Gastrocnemius medialis (tissue), 4 donors: ENCODE results near the gene KCNIP1. TPM values are rescaled to one million over a fixed set of nuclear protein-coding genes. Genes with fewer than 3 reads are reported as not detected.

ENCODE experiments used
- ATAC-seq, 2 donors: fragments of 150-250 bp; one replicate each; pipeline ENCODE4 v1.9.1; 2016
- DNase-seq, 2 donors: peaks; one replicate each; pipeline ENCODE4 v3.0.0-alpha.2; 2019
- H3K27ac ChIP-seq, 4 donors: fragments of 200-600 bp; sonication (generic); 1 replicate in 1 of 4; 2 replicates in 3 of 4; pipeline ENCODE4 v1.5.1; 2016 to 2018; ENCODE audit warnings: mild to moderate bottlenecking in 2 of 4, moderate library complexity in 1 of 4
- H3K27me3 ChIP-seq, 3 donors: fragments of 200-600 bp; sonication (generic) in 2 of 3; 1 replicate in 1 of 3; 2 replicates in 2 of 3; pipeline versions ENCODE4 v1.5.1 to v1.6.0; 2016 to 2019; ENCODE audit warnings: mild to moderate bottlenecking in 1 of 3, moderate library complexity in 1 of 3
- H3K36me3 ChIP-seq, 2 donors: fragments of 200-600 bp; sonication (generic) in 1 of 2; one replicate each; pipeline ENCODE4 v1.5.1; 2017 to 2018
- H3K4me1 ChIP-seq, 2 donors: fragments of 200-600 bp; sonication (generic) in 1 of 2; one replicate each; pipeline ENCODE4 v1.5.1; 2016 to 2017; ENCODE audit warnings: mild to moderate bottlenecking in 2 of 2
- H3K4me3 ChIP-seq, 4 donors: fragments of 200-600 bp; sonication (generic) in 3 of 4; 1 replicate in 1 of 4; 2 replicates in 3 of 4; pipeline ENCODE4 v1.5.1; 2016 to 2019; ENCODE audit warnings: mild to moderate bottlenecking in 2 of 4
- H3K9me3 ChIP-seq, 3 donors: fragments of 200-600 bp; sonication (generic) in 2 of 3; 1 replicate in 1 of 3; 2 replicates in 2 of 3; pipeline ENCODE4 v1.5.1; 2016 to 2019
- POLR2A ChIP-seq, 2 donors: fragments of 450-650 bp; IDR thresholded peaks; one replicate each; pipeline ENCODE4 v1.6.1; 2017; ENCODE audit warnings: antibody characterized with exemption in 2 of 2, mild to moderate bottlenecking in 2 of 2, moderate library complexity in 2 of 2
- in situ Hi-C, 4 donors: fragments of 200-750 bp; cut with MboI; loops; one replicate each; pipeline versions ENCODE4 v1.15.0 to v1.8.0; 2017; ENCODE audit warnings: low sequenced_read_pairs in 4 of 4
- intact Hi-C: fragments of 100-400 bp; cut with DNase I; formaldehyde crosslinking; loops from one replicate; pipeline ENCODE4 v1.15.1; 2023; ENCODE audit warnings: low total_unique reads
- total RNA-seq, 4 donors: library from RNA; depleted of rRNA; stranded (reverse); fragments of >200 nt; gene quantifications; one replicate each; pipeline versions ENCODE4 v1.1.0 to v1.2.3, GENCODE V29; 2016
- TF ChIP-seq, protein P1 (sequence below), 5 experiments: fragments of 450-650 bp in 3 of 5; fragments of 200-600 bp in 2 of 5; sonication (generic) in 2 of 5; IDR thresholded peaks in 4 of 5; conservative IDR thresholded peaks in 1 of 5; 1 replicate in 4 of 5; 2 replicates in 1 of 5; pipeline ENCODE4 v1.5.1; 2016 to 2019; ENCODE audit warnings: antibody characterized with exemption in 5 of 5, mild to moderate bottlenecking in 3 of 5, moderate library complexity in 3 of 5

The KCNIP1 gene
- total RNA-seq, 4 donors from 2014 or later = not detected

- Histone ChIP-seq H3K27me3 (no peaks in the 10 kb centered on the region), H3K9me3 (no peaks in the 10 kb centered on the region), H3K4me3 (no peak overlapping the region), H3K36me3 (no peaks in the 10 kb centered on the region), H3K4me1 (peaks cover 5% of the 10 kb centered on the region in 2 donors), H3K27ac (no peak overlapping the region)
- in situ Hi-C loops = no loop called here
- no peak for DNase-seq
- no peak for ATAC-seq
- intact Hi-C loops = no loop called here
- TF ChIP-seq, protein P1, sequence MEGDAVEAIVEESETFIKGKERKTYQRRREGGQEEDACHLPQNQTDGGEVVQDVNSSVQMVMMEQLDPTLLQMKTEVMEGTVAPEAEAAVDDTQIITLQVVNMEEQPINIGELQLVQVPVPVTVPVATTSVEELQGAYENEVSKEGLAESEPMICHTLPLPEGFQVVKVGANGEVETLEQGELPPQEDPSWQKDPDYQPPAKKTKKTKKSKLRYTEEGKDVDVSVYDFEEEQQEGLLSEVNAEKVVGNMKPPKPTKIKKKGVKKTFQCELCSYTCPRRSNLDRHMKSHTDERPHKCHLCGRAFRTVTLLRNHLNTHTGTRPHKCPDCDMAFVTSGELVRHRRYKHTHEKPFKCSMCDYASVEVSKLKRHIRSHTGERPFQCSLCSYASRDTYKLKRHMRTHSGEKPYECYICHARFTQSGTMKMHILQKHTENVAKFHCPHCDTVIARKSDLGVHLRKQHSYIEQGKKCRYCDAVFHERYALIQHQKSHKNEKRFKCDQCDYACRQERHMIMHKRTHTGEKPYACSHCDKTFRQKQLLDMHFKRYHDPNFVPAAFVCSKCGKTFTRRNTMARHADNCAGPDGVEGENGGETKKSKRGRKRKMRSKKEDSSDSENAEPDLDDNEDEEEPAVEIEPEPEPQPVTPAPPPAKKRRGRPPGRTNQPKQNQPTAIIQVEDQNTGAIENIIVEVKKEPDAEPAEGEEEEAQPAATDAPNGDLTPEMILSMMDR (IDR thresholded peaks at IDR 0.05 in 4 of 5, conservative IDR thresholded peaks at IDR 0.05 in 1 of 5) = no peak
- TF ChIP-seq POLR2A (IDR thresholded peaks at IDR 0.05) = no peak
Observed at GRCh38 chr5:170494041-170494440, 9.8 kb upstream of the KCNIP1 start.

- intact Hi-C loops = no loop called here
- H3K27ac ChIP-seq = no peak overlapping the region
- no peak overlapping the region for H3K4me3 ChIP-seq
- DNase-seq (no peak), ATAC-seq (no peak)
- no peaks in the 10 kb centered on the region for H3K36me3 ChIP-seq
- no peak for TF ChIP-seq POLR2A (IDR thresholded peaks at IDR 0.05)
- TF ChIP-seq, protein P1 (IDR thresholded peaks at IDR 0.05 in 4 of 5, conservative IDR thresholded peaks at IDR 0.05 in 1 of 5) = no peak
- H3K27me3 ChIP-seq = no peaks in the 10 kb centered on the region
- H3K4me1 ChIP-seq = peaks cover 3 to 5% of the 10 kb centered on the region in 2 donors
- H3K9me3 ChIP-seq = no peaks in the 10 kb centered on the region
- in situ Hi-C loops = no loop called here
Observed at GRCh38 chr5:170495825-170496661, 7.8 kb upstream of the KCNIP1 start.

- Histone ChIP-seq H3K9me3 (no peaks in the 10 kb centered on the region), H3K4me1 (peaks cover 0 to 1% of the 10 kb centered on the region in 2 donors), H3K4me3 (no peak overlapping the region), H3K27me3 (no peaks in the 10 kb centered on the region), H3K27ac (no peak overlapping the region), H3K36me3 (no peaks in the 10 kb centered on the region)
- DNase-seq = no peak
- no peak for ATAC-seq
- in situ Hi-C loops (no loop called here), intact Hi-C loops (no loop called here)
- TF ChIP-seq POLR2A (IDR thresholded peaks at IDR 0.05) = no peak
- TF ChIP-seq, protein P1 (IDR thresholded peaks at IDR 0.05 in 4 of 5, conservative IDR thresholded peaks at IDR 0.05 in 1 of 5) = no peak
Observed at GRCh38 chr5:170496662-170497028, 7.2 kb upstream of the KCNIP1 start.

GRCh38 chr5:170497311-170498038, 6.3 kb upstream of the KCNIP1 start:
- in situ Hi-C loops = no loop called here

More at GRCh38 chr5:170497311-170498038, 6.3 kb upstream of the KCNIP1 start:
- Histone ChIP-seq H3K27me3 (no peaks in the 10 kb centered on the region), H3K36me3 (no peaks in the 10 kb centered on the region), H3K4me3 (no peak overlapping the region), H3K9me3 (no peaks in the 10 kb centered on the region), H3K4me1 (no peaks in the 10 kb centered on the region), H3K27ac (no peak overlapping the region)
- DNase-seq (no peak), ATAC-seq (no peak)
- no peak for TF ChIP-seq POLR2A (IDR thresholded peaks at IDR 0.05)
- TF ChIP-seq, protein P1 (IDR thresholded peaks at IDR 0.05 in 4 of 5, conservative IDR thresholded peaks at IDR 0.05 in 1 of 5) = no peak
- intact Hi-C loops = no loop called here
